GM19452 (cell line): ENCODE data around the gene C5orf58.

ENCODE experiments used
- ATAC-seq: cut with Tn5 transposase; IDR thresholded peaks from one replicate; pipeline ENCODE4 v1.9.1; 2021; ENCODE audit not compliant: unreplicated experiment

Gene C5orf58

DNA sequence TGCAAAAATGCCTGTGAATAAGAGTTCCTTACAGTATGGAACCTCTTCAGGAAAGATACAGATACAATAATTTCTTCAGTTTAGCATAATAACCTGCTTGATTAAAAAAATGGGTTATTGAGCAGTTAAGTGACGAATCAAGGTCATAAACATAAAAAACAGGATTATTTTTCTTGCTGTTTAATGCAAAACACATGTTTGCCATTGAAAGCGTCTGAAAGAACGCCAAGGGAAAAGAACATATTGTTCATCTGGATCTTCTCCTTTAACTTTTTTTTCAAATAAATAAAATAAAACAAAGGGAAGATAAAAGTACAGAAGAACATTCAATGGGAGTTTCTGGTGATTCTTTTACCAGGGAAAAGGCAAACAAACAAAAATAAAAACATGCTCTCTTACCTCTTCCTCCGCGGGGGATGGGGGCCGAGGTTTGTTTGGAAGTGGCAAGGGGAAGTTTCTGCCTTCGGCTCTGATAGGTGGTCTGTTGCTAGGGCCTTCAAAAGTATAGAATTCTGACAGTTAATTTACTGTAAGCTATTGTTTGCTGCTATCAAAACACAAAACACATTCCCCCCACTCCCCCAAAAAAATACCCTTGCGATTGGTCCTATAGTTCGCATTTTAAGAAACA lies 20.1 kb downstream of the C5orf58 start:
- no peak for ATAC-seq

DNA sequence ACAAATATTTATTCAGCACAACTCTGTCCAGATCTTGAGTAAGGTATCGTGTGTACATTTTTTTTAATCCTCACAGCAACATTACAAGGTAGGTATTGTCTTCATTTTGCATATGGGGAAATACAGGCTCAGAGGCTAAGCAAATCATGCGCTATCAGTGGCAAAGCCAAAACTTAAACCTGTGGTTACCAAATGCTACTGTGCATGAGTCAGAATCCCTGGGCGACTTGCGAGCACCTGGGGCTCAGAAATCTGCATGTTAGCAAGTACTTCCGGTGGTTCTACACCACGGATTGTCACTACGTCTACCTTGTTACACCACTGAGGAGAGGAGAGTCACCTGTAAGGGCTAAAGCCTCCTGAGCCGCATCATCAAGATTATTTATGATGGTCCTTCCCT lies 21.3 kb downstream of the C5orf58 start:
- ATAC-seq: peak; percentile 98

DNA sequence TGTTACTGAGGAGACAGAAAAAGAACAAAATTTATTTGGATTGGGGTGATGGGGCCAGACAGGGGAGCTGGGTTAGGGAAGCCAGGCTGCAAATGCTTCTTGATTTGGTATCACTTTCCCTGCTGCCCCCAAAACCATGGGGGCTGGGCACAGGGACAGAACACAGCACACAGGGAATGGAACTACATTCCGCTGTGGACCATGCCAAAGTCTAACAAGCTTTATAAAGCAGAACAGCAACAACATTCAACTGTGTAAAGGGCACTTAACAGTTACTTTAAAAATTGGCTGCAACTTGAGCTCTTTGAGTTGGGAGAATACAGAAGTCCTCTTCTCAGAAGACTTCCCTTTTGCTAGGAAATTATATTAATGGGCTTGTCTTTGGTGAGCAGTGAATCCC lies 23.8 kb downstream of the C5orf58 start:
- ATAC-seq: no peak

DNA sequence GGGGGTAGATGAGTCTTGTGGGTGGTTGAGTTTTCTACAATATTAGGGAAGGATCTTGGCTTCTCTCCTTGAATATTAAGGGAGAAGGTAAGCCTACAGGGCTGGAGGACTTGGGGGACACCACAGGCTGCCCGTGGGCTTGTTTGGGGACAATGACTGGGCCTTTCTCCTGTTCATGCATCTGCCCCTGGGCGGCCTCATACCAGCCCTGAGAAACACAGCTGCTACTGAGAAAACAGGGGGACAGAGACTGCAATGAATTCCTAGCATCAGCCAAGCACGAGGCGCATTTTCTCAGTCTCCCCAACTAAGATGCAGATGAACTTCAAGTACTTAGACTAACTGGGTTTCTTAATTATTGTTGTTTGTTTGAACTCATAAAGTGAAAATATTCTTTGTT lies 24.6 kb downstream of the C5orf58 start:
- ATAC-seq: no peak

DNA sequence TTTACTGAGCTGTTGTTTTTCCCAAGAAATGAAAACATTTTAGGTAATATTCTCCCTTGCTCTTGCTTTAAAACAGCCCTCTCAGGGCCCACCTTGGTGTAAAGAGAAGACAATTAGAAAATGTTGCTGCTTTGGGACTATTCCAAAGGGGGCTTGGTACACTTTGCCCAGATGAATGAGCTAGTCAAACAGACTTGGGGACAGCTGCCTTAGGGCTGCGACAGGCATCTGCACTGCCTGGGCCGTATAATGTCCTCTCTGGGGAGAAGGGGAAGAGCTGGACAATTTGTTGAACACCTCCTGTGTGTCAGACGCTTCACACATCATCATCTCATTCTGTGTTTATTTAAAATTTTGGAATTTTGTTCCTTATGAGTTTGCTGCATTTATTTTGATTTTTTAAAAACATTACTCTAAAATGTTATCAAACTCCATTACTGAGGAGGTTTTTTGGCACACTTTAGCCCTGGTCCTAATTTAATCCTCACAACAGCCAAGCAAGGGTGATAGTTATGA lies 28.8 kb downstream of the C5orf58 start:
- no peak for ATAC-seq

DNA sequence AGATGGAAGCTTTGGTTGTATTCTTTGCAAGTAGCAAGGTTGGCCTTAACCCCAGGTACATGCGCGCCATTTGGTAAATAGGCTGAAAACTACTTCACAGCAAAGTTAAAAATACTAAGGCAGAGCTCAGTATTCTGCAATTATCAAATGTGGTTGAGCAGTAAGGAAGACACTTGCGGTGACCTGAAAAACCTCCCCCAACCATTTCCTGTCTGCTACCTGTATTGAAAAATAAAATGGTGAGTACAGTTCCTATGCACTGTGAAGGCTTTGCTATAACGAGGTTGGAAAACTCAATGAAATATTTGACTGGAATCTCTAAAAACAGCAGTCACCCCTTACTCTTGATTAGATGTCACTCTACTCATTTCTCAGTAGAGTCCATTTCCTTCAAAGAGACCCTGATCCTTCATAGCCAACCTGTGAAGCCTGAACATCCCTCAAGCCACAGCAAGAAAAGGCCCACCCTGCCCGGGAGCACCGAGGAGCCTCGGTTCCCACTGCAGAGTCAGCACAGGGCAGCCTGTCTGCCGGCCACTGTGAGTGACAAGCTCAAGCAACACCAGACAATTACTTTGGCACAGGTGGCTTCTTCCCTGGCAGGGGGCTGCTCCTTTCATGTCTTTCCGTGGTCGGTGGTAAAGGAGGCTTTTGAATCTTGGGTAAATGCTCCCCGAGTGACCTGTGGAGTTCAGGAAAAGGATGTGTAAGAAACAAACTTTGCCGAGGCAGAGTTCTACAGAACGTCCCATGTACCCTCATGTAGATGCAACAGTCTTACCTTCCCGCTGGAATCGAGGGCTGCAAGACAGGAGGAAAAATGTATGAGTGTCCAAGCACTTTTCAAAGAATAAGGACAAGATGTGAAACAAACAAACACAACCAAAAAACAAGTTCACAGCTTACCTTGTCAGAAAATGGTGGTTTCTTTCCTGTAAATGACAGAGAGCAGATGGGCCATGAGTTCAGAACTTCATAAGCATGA lies 29.6 kb downstream of the C5orf58 start:
- ATAC-seq: no peak

DNA sequence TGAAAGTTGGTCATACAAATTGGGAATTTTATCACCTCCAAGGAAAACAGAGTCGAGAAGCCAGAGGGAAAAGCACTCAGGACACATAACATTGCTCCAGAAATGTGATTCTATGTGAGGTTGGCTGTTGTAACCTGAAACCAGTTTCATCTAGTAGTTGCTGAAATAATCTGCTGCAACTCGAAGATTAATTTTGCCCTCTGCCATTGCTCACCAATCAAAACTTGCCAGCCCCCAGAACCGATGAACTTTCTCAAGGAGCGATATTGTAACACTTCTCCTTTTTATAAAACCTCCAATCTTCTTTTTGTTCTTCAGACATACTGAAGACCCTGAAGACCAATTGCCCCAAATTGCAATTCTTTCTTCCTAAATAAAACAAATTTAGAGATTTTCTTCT lies 31.1 kb downstream of the C5orf58 start:
- ATAC-seq: no peak

DNA sequence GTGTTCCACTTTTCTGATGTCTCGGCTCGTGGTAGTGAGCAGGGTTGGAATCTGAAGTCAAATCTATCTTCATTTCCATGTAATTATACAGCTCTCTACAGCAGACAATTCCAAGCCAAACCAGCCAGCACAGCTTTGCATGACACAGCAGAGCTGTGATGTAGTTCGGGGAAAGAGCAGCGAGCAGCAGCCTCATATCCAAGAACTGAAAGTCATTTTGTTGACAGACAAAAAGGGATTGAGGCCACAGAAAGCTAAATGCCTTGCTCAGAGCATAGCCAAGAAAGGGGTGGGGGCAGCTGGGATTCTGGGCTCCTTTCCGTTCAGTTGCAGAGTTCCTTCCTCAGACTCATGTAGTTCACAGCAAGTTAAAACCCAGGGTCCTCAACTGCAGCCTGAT lies 32.7 kb downstream of the C5orf58 start:
- ATAC-seq: no peak

DNA sequence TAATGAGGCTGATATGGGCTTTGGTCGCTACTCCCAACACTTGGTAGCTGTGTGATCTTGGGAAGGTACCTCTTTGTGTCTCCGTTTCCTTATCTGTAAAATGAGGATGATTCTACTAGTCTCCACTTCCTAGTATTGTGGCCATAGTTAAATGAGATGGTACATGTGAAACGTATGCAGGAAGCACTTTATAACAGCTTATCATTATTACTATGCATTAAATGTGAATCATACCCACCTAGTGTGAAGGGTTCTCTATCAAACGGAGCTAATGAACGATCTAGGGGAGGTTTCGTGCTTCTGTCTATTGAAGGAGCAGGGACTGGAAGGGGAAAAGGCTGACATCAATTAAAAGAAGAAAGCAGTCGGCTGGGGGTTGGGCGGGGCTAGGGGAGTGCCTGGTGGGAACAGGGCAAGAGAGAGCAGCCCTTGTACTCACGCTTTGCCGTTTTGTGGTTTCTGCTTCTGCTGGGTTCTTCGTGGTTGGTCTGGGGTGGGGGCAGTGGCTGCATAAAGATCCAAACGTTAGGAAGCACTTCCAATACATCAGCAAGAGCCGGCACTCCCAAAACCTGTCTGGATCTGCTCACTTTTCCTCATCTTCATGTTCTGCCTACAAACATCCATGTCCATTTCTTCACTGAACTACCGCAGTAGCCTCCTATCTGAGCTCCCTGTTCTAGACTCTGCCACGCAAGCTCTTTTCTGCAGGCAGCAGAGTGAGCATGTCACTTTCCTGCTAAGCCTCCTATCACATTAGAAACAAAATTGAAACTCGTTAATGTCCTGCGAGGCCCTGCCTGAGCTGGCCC lies 34.0 kb downstream of the C5orf58 start:
- ATAC-seq: no peak

DNA sequence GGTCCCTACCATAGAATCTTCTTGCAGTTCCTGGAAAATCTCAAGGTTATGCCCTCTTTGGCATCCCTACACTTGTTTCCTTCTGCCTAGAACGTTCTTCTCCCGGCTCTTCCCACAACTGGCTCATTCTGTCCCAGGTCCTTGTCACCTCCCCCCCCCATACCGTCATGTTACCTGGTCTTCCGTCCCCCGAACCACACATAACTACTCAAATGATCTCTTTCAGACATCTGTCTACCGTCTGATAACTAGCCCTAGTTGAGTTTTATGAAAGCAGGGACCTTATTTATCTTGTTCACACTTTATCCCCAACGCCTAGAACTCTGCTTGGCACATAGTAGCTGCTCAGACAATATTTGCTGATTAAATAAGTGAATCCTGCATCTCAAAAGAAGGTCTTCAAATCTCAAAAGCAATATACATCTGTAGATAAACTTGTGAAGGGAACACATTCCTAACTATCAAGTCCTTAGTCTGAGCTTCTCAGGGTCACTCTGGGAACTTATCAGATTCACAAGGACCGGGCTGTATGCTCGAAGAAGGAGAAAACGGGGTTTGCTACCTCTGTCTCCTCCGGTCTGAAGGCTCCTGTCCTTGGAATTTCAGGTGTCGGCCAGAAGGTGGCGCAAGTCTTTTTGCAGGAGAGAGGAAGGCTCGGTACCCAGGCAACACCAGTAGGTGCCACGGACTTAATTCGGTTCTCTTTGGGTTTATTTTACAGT lies 34.8 kb downstream of the C5orf58 start:
- peak; percentile 91 for ATAC-seq

DNA sequence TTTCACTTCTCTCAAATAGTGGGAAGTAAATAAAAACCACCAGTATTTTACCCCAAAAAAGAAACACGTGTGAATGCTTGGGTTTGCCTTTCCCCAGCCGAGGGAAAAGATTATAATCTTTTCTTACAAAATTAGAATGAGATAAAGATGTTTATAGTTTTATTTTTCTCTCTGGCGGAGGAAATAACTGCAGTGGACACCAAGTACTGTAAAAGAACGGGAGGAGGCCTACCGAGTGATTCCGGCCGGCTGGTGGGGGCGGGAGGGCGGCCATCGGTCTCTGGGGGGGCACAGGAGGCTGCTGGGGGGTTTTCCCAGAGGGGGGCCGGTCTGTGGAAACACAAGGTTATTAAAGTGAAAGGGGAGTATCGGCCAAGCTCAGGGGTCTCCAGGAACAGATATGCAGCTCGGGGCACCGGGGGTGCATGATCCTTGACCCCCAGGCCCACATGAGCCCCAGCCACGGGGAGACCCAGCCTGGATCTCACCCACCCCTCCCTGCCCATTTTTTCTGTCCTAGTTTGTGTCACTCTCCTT lies 35.4 kb downstream of the C5orf58 start:
- no peak for ATAC-seq

DNA sequence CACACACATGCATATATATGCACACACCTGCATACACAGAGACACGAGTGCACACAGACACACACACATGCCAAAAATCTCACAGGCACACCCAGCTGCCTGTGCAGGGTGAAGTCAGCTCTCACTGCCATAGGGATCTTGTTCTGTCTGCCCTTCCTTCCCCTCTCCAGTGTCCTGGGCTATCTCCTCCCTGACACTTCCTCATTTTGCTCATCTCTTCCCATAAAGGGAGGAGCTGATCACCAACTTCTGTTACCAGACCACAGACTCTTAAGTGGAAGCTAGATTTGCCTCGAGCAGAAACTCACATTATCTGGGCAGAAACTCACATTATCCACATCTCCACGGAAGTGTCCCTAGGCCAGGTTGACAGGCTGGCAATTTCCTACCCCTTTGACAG lies 36.1 kb downstream of the C5orf58 start:
- ATAC-seq: no peak

DNA sequence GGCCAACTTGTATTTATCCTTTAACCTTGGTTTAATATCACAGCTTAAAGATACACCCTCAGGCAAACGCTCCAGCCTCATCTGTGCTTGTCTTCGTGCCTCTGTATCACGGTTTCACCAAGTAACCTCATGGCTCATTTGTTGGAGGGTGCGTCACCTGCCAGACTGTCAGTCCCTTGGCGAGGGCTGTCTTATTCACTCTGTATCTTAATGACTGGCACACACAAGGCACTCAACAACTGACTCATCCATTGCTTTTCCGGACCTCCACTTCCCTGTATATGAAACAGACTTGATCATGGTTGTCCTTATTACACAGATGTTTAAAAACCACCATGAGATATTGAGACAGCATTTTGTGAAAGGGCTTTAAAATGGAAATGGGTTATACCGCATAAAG lies 36.8 kb downstream of the C5orf58 start:
- ATAC-seq: no peak

DNA sequence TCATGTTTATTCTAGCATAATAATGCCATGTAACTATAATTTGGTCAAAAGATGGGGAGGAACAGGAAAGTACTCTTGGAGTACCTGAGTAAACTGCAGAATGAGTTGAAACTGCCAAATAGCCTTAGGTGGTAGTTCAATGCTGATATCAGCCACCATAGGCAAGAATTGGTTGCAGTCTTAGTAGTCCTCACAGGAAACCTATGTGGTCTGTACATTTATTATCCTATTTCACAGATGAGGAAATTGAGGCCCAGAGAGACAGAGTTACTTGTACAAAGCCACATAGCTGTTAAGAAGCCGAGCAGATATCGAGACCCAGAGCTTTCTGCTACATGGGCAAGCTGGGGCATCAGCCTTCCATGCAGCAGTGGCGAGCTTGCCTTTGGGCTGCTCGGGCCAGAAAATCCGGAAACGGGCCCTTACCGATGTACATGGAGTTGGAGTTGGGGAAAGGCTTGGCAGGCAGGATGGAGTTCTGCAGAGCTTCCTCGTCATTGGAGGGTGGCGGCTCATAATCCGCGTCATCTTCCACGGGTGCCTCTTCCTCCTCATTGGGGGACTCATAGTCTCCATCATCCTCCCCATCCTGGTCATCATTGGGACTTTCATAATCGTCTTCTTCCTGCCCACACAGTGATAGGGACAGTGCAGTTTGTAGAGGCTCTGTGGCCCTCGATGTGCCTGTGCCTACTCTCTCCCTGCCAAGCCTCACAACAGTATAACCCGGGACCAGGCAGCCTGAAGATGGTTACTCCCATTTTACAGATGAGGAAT lies 37.7 kb downstream of the C5orf58 start:
- ATAC-seq: no peak

DNA sequence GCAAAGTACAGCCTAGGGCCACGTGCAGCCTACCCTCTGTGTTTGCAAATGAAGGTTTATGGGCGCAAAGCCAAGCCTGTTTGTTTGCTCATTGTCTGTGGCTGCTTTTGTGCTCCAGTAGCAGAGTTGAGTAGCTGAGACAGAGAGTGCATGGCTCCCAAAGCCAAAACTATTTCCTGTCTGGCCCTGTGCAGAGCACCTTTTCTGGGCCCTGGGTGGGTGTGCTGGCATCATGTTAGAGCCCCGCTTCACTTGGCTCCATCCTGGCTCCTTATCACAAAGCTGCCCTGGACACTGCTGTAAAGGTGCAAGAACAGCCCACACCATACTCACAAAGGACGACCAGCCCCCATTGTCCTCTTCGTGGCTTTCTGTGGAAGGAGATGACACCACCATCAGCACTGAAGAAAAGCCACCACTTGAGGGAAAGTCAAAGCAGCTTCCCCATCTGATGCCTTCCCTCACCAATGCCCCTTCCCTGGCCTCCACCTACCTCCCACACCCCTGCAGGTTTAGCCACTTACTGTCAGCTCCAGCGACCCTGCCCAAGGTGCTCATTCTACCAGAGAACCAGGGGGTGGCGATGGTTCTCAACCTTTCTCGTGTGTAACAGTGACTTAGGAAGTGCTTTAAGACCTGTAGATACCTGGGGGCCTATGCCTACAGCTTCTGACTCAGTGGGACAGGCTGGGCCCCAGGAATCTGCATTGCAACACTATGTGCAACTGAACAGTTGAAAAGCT lies 41.4 kb downstream of the C5orf58 start:
- no peak for ATAC-seq

DNA sequence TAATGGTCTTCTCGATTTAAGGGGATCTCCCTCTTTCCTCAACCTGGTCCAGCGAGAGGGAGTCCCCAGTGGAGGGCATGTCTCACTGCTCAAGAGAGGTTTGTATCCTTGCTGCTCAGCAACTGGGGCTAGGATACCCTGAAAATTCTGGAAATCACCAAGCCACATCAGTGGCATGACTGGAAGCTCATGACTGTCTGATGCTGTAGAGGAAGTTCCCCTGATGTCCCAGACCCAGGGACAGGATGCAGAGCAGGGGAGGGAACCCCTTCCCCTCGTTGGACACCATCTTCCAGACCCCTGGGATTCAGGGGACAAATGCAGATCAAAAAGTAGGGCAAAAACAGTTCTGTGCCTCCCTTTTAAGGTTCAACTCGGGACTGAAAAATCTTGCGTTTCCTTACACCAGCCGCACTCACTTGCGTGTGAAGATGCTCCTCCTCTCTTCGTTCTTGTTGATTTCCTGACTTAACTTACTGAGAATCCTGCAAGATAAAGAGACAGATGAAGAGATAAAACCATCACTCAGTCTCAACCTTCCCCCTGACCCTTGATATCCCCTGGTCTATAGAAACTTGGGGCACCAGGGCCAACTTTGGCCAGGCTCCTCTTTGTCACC lies 42.7 kb downstream of the C5orf58 start:
- ATAC-seq: no peak

DNA sequence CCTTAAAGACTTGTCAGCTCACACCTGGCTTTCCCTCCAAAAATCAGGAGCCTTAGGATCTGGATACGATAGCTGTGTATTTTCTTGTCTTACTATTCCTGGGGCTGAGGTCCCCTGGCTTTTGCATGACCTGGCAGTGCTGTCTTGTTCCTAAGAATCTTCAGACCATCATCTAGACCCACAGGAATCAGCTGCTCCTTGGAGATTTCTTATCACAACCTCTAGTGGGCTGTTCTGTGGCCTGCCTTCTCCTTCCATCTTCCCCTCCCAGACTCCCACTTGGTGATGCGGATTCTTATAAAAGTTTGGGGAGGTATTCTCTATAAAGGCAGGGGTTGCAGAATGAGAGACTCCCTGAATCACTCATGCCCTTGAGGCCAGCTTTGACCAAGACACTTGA lies 43.4 kb downstream of the C5orf58 start:
- no peak for ATAC-seq

DNA sequence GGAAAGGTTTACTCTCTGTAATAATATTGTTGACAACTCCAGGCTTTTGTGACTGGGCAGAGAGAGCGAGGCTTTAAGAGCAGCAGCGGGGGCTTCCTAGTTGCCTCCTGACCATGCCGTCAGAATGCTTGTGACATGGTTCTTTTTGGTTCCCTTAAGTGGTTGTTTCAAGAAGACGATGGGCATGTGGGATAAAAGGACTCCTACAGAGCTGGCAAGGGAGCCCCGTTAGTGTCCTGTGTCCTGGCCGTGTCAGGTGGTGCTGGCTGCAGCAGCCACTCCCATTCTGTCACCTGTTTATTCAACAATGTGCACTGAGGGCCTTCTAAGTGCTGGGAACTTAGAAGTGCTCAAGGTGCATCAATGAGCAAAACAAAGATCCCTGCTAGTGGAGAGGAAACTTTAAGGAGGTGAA lies 45.1 kb downstream of the C5orf58 start:
- no peak for ATAC-seq
